Measurements from ENCODE around the gene ACER3.
"Not testable (repeated sequence)": the region's sequence is repeated elsewhere in the genome, so short reads cannot be mapped to it uniquely, and the experiment has no call there.

The ACER3 gene

DNA sequence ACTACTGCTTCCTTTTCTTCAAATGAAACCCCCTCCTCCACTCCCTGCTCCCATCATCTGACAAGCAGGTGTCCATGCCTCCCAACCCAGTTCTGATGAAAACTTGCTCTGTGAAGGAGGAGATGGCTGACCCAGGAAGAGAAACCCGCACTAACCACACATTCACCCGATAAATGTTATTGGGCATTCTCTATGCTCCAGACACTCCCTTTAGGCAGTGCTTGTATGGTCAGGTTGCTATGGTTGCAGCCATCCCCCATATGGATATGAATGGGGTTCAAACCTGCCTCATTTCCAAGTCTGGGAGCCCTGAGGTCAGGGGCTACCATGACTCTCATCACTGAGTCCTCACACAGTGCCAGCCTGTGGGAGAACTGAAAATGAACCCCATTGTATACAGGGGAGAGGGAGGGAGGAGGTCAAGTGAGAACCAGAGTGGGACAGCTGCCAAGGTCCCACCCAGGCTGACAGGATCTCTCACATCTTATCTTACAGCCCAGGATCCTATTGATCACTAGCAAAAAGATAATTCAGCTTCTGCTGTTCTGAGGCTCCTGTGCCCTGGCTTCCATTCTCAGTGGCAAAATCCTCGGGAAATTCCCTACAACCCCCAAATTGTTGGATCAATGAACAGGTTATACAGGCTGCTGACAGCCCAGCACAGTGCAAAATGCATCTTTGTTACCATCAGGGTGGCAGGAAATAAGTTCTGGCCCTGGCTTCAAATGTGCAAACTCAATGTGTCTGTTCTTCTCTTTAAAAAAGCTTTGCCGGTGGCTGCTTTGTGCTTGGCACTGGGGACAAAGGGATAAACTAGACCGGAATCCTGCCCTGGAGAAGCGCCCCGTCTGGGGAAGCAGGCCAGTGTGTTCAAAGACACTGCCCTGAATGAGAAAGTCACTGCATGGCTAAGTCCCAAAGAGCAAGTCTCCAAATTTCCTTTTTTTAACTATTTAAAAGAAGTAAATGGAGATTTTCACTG is 22.7 kb upstream of the ACER3 start:
- no peak for DNase-seq

DNA sequence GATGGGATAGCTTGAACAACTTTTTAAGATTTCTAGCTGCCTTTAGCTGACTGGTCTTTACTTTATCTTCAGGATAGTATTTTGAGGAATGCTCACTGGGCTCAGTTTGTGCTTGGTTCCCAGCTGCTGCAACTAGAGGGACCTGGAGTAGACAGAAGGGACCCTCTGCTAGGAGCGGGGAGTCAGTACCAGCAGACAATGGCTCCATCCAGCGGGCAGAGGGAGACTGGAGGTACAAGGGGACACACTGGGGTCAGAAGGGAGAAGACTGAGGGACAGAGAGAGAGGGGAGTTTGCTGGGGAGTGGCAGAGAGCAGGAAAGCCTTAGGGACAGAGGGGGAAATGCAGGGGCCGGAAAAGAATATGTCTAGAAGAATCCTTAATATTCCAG is 22.0 kb upstream of the ACER3 start:
- DNase-seq = no peak

DNA sequence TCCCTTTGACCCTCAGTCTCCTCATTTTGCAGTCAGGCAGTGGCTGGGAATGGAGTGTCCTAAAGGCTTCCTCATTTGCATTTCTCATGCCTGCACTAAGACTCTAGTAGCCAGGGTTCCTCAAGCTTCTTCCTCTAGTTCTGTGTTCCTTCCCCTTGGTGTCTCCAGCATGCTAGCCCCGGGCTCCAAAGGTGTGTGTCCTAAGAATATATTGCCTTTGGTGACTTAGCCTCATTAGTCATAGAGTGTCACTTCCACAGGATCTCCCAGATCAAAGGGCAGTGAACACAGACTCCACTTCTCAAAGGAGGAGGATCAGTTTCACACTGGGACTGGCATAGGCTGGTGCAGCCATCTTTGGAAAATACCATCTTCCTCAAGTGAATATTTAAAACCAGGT is 21.4 kb upstream of the ACER3 start:
- no peak for DNase-seq

DNA sequence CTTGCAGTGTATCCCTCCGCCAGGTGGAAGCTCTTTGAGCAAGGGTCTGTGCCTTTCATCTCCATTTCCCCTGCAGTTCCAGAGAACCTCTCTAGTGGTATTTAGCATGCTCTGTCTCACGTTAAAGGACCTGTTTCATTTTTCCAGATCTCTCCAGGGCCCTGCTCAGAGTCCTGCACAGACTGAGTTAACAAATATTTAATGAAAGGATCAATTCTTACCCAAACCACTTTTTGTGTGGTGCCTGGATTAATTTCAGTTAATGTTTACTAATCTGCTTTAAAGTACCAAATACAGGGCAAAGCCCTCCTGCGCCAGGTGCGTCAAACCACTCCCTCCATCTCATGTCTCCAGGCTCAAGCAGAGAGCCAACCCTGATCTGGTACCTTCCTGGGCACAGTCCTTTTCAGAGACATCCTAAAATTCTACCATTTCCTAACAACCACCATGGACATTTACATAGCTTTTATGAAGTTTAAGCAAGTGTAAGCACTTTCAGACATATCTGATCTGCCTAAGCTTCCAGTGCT is 18.7 kb upstream of the ACER3 start:
- DNase-seq = no peak

DNA sequence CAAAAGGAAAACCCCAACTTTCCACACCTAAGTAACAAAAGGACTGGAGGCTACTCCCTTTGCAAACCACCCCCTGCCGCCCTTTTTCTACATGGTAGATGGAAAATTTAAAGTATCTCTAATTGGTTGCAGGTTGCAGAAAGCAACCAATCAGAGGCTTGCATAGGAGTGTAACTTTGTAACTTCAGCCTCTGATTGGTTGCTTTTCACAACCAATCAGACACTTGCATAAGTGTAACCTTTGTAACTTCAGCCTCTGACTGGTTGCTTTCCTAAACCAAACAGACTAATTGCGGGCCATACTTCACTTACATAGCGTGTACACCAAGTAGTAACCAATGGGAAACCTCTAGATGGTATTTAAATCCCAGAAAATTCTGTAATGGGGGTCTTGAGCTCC is 16.8 kb upstream of the ACER3 start:
- DNase-seq = no peak

DNA sequence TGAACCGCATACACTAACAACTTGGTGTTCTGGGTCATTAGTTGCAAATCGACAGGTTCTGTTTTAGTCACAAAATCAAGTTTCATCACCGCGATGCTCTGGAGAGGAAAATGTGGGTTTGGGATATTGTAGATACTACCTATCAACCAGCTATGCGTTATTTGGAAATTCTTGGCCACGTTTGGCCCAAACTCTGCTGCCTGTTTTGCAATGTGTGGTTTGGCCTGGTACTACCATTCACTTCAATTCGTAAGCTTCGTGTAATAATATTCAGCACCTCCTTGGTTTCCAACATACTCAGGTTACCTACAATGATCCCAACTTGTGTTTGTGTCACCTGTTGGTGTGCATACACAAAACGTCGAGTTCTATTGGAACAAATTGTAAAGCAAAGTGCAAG is 16.2 kb upstream of the ACER3 start:
- DNase-seq = no peak

DNA sequence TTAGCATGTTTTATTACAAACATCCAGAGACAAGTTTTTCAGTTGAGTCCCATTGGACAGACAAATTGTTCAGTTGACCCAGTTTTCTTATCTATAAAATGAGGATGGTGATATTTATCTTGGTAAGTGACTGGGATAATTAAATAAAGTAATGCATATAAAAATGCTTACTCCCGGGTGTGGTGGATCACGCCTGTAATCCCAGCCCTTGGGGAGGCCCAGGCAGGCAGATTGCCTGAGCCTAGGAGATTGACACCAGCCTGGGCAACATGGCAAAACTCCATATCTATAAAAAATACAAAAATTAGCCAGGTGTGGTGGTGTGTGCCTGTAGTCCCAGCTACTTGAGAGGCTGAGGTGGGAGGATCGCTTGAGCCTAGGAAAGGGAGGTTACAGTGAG is 15.6 kb upstream of the ACER3 start:
- no peak for DNase-seq

DNA sequence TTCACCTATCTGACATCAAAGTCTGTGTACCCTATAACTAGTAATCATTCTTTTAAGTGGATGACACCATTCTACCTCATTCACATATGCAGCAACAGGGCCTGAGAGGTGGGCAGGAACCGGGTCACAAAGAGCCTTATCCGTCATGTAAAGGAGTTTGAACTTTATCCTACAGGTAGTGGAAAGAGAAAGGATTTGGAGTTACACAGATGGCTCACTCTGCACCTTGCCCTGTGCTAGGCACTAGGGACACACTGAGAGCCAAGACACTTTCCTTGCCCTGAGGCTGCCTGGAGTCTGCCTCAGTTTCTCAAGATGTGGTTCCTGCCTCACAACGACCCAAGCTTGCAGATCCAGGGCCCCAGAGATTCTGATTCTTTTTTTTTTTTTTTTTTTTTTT is 14.3 kb upstream of the ACER3 start:
- DNase-seq = no peak

DNA sequence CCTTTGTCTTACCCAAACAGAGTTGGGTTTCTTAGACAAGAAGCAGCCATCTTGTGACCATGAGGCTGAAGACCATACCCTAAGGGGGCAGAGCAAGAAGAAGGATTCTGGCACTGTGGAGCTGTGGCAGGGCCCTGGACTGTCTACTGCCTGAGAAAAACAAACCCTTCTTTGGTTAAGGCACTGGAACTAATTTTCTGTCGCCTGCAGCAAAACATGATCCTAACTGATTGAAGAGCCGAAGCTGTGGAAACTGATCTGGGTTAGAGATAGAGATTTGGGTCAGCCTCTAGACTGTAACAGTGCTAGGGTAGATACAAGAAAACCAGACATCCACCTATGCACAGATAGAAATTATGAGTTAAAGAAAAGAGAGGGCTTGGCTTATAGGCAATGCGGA is 11.3 kb upstream of the ACER3 start:
- DNase-seq = no peak

DNA sequence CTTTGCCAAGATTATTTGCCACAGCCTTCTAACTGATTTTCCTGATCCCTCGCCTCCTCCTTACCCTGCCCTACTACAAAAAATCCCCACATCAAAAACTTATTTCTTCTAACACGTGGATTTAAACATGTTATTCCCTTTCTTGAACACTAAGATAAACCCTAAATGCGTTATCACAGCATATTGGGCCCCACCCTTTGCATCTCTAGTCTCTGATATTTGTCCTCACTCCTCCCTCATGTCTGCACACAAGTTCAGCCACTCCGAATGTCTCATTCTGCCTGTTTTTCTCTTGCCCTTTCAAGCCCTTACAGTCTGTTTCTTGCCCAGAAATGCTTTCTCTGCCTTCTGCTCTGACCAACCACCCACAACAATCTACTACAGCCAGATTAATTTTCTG is 10.6 kb upstream of the ACER3 start:
- no peak for DNase-seq

DNA sequence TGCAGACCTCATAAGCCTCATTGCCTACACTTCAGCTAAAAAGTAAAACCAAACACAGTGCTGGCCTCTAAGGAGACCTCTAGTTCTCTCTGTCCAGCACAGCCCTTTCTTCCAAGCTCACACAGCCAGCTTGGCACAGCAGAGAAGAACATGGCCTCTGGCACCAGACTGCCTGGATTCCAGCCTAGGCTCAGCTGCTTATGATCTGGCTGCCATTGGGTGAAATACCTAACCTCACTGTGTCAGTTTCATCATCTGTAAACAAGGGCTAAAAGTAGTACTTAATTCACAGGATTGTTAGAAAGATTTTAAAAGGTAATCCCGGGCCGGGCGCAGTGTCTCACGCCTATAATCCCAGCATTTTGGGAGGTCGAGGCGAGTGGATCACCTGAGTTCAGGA is 9.9 kb upstream of the ACER3 start:
- DNase-seq = no peak

DNA sequence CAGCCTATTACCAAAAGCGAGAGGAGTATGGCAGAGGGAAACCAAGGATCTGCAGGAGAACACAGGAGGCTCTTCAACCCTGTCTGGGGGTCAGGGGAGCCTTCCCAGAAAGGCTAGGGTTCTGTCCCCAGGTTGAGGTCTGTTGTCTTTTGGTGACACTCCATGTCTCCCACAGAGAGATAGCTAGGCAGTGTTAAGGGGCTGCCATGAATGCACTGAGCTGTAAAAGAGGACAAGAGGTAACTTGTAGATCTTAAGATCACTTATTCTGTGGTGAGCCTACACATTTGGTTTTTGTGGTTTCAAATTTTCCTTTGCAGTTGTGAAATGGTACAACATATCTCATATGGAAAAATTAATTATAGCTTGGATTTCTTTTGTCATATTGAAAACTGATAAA is 6.0 kb upstream of the ACER3 start:
- no peak for DNase-seq

DNA sequence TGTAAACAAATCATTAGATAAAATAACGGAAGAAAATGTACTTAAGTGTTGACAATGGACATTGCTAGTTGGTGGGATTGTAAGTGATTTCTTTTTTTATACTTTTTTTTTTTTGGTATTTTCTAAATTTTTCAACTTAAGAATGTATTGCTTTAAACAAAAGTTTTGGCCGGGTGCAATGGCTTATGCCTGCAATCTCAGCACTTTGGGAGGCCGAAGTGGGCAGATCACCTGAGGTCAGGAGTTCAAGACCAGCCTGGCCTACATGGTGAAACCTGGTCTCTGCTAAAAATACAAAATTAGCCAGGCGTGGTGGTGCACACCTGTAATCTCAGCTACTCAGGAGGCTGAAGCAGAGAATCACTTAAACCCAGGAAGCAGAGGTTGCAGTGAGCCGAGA is 5.0 kb upstream of the ACER3 start:
- DNase-seq = not testable (repeated sequence)

DNA sequence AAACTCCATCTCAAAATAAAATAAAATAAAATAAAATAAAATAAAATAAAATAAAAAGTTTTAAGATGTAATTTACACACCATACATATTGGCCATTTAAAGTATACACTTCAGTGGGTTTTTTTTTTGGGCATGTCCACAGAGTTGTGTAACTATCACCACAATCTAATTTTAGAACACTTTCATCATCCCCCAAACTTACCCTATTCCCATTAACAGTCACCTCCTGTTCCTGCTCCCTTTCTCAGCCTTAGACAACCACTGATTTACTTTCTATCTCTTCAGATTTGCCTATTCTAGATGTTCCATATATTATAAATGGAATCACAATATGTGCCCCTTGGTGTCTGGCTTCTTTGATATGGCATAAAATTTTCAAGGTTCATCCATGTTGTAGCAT is 4.6 kb upstream of the ACER3 start:
- DNase-seq = no peak

DNA sequence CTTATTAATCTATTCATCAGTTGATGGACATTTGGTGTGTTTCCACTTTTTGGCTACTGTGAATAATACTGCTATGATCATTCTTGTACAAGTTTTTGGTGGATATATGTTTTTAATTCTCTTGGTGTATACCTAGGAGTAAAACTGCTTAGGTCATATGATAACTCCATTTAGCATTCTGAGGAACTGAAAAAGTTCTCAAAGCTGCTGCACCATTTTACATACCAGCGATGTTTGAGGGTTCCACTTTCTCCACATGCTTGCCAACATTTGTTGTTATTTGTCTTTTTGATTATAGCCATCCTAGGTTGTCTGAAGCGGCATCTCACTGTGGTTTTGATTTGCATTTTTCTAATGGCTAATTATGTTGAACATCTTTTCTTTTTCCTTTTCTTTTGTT is 4.1 kb upstream of the ACER3 start:
- DNase-seq = no peak

DNA sequence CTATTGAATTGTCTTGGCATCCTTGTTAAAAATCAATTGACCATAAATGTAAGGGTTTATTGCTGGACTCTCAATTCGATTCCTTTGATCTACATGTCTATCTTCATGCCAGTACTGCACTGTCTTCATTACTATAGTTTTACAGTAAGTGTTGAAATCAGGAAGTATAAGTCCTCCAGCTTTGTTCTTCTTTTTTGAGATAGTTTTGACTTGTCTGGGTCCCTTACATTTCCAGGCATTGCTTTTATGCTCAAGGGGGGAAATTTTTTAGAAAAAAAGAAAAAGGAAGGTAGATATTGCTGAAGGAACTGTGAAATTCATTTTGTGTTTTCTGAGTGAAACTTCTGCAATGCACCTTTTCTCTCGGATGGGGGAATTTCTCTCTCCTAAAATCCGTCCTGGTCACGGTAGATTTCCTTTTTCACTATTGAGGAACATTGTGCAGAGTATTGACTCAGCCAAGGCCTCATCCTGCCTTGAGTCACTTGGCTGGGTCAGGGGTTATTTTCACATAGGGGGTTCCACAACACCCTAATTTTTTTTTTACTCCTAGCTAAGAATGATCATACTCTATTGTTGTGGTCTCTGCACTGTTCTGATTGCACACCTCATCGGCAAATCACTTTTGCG is 2.8 kb upstream of the ACER3 start:
- no peak for DNase-seq

DNA sequence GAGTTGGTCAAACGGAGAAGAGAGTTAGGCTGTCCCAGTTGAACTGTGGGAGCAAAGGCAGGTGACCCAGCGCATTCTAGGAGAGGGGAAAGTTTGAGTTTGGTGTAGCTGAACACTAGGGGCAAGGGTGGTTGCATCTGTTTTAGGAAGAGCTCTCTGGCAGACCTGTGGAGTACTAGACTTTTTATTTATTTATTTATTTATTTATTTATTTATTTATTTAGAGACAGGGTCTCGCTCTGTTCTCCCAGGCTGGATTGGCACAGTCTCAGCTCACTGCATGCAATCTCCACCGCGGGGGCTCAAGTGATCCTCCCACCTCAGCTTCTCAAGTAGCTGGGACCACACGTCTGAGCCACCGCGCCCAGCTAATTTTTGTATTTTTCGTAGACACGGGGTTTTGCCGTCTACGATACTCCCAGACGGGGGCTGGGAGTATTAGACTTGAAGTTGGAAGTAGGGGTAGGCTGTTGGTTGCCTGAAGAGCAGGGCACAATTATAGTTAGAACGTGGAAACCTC is 950 bp upstream of the ACER3 start:
- DNase-seq = no peak

DNA sequence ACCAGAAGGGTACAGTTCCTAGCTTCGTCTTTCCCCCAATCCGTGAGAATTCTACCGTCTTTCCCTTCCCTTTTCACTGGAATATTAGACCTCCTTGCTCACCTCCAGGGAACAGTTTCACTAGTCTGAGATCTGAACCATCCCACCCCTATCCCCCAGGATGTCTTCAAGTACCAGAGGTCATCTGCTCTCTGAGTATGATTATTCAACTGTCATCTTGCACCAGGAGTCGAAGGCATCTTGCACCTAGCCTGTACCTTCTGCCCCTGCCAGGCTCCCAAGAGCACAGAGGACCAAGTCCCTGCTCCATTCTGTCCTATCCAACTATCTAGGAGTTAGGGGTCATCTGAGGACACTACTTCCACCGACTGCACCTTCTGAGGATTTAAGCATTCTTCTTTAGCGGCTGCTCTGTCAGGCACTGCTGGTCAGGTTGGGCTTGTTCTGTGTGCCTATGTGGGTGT is 804 bp downstream of the ACER3 start:
- no peak for DNase-seq

DNA sequence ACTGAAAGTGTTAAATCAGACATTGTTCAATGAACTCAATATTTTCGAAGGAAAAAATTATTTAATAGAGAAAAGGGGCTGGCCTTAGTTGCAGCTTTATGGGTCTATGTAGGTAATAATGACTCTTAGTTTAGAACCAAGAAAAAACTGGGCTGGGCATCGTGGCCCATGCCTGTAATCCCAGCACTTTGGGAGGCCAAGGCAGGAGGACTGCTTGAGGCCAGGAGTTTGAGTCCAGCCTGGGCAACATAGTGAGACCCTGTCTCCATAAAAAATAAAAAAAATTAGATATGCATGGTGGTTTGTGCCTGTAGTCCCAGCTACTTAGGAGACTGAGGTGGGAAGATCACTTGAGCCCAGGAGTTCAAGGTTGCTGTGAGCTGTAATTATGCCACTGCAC is 2.1 kb downstream of the ACER3 start:
- DNase-seq = not testable (repeated sequence)

DNA sequence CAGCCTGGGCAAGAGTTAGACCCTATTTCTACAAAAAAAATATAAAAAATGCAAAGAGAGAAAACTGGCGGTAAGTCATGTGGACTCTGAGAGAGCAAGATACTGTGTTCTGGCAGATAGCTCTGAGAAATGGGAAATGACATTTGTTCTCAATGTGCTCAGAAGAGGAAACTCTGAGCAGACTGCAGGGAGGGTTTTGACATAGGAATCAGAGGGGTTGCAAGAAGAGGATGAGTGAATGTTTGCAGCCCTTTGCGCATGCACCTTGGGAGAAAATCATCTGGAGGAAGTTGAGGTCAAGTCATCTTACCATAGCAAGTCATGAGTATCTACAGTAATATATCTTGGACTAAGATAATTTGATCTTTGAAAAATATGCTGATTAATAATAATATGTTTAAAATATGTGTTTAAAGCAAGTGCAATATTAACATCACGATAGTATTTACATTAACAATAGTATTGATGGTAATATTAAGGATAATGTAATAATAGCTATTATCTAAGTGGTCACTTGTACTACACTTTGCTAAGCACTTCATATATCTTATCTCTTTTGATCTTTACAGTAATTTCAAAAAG is 2.6 kb downstream of the ACER3 start:
- DNase-seq = no peak

DNA sequence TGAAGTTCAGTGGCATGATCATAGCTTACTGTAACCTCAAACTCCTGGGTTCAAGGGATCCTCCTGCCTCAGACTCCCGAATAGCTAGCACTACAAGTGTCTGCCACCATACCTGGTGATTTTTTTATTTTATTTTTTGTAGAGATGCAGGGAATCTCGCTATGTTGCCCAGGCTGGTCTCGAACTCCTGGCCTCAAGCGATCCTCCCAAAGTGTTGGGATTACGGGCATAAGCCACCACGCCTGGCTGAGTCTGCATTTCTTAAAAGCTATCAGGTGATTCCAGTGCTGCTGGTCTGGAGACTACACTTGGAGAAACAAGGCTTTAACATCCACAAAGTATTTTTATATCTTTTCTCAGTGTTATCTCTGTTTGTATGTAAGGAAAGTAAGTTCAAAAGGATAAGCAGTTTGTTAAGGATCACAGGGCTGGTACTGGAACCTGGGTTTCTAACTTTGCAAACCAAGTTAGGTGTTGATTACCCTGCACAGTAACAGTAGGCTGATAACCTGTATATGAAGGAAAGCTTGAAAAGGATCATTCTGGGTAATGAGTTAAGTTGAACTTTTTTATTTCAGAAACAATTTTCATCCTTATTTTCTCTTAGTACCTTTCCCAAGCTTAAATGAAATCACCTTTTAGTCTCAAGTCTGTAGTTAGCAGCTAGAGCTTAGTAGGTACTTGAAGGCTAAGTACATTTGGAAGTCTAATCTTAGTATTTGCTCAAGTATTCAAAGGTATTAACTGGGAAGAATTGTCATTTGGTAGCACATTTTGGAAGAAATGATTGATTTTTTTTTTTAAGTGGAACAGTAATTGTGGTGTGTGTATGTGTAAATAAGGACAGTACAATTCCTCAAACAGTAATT is 12.5 kb downstream of the ACER3 start:
- no peak for DNase-seq

DNA sequence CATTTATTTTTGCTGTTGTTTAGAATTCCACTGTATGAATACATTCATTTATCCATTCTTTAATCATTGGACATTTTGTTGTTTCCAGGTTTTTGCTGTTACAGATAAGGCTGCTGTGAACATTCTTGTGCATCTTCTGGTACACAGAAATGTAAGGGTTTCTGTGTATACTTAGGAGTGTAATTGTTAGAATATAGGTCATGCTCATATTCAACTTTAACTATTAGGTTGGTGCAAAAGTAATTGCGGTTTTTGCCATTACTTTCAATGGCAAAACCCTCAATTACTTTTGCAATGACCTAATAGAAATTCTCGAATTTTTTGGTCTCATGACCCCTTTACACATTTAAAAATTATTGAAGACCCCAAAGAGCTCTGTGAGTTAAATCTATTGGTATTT is 17.3 kb downstream of the ACER3 start:
- DNase-seq = no peak

DNA sequence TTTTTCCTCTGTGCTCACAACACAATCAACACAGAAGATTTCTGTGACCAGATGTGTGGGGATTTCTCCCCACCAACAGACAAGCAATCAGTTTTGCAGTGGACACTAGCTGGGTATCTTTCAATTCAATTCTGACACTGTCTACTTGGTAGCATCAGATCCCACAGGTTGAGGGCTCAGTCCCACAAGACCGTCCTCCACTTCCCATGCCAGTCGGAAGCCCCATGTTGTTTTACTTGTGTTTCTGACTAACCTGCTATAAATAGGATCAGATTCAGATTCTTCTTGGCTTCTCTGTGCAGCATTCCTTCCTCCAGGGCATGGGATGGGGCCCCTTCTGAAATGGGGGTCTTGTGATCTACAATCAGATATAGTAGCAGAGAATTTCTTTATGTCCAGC is 19.6 kb downstream of the ACER3 start:
- DNase-seq = no peak
